MM.1S (cell line): ENCODE data around the gene F2RL3.

ENCODE experiments used
- CTCF ChIP-seq: fragments of 300-600 bp; sonication (generic); IDR thresholded peaks from 2 replicates; pipeline ENCODE4 v1.5.1; 2016; ENCODE audit warnings: antibody characterized with exemption, low read length, mixed read lengths
- EZH2 ChIP-seq: fragments of 300-600 bp; sonication (generic); optimal IDR thresholded peaks from 2 replicates; pipeline ENCODE3; 2017; ENCODE audit warnings: low read depth, mild to moderate bottlenecking, antibody characterized with exemption, low read length, mixed read lengths
- EZH2phosphoT487 ChIP-seq: fragments of 300-600 bp; sonication (generic); IDR thresholded peaks from 2 replicates; pipeline ENCODE4 v1.6.1; 2018; ENCODE audit warnings: antibody characterized with exemption, low read length

- TF ChIP-seq CTCF = no peak
- TF ChIP-seq EZH2 = no peak
- TF ChIP-seq EZH2phosphoT487 = no peak
Measured at GRCh38 chr19:16908759-16909158, 20.0 kb downstream of the F2RL3 start.
